SK-N-SH treated with all-trans-retinoic acid at 6 μM for 48 hours (cell line): Measurements from ENCODE around the gene HES3.

Source experiments
- ATAC-seq: fragments of 200-7000 bp; cut with Tn5 transposase; 3 replicates; pipeline ENCODE4 v1.9.1; 2020; ENCODE audit warnings: mild to moderate bottlenecking, moderate library complexity
- ARNTL ChIP-seq: fragments of 450-650 bp; formaldehyde crosslinking; IDR thresholded peaks from 2 replicates; pipeline ENCODE4 v1.5.0; 2020; ENCODE audit warnings: low read depth, mild to moderate bottlenecking, moderate library complexity, borderline replicate concordance
- BACH2 ChIP-seq: fragments of 250-450 bp; sonication (Bioruptor Pico); IDR thresholded peaks from 2 replicates; pipeline ENCODE4 v1.9.0; 2021; ENCODE audit warnings: mild to moderate bottlenecking, borderline replicate concordance
- CREB5 ChIP-seq: fragments of 250-450 bp; sonication (Bioruptor Pico); IDR thresholded peaks from 2 replicates; pipeline ENCODE4 v1.5.1; 2020; ENCODE audit warnings: low read depth, mild to moderate bottlenecking, moderate library complexity
- CSDC2 ChIP-seq: fragments of 250-450 bp; sonication (Bioruptor Pico); IDR thresholded peaks from 2 replicates; pipeline ENCODE4 v1.5.0; 2020; ENCODE audit warnings: mild to moderate bottlenecking, moderate library complexity
- ESRRG ChIP-seq: fragments of 250-450 bp; sonication (Bioruptor Pico); IDR thresholded peaks from 2 replicates; pipeline ENCODE4 v1.6.1; 2021; ENCODE audit warnings: mild to moderate bottlenecking
- GLIS3 ChIP-seq: fragments of 250-450 bp; sonication (Bioruptor Pico); IDR thresholded peaks from 2 replicates; pipeline ENCODE4 v1.5.0; 2020; ENCODE audit warnings: mild to moderate bottlenecking, moderate library complexity
- OSR1 ChIP-seq: fragments of 250-450 bp; sonication (Bioruptor Pico); IDR thresholded peaks from 2 replicates; pipeline ENCODE4 v1.8.0; 2022; ENCODE audit warnings: moderate library complexity, mild to moderate bottlenecking, inconsistent platforms
- POU6F1 ChIP-seq: fragments of 250-450 bp; sonication (Bioruptor Pico); IDR thresholded peaks from 2 replicates; pipeline ENCODE4 v1.8.0; 2021; ENCODE audit warnings: low read depth, mild to moderate bottlenecking, moderate library complexity, borderline replicate concordance
- RARB ChIP-seq: fragments of 250-450 bp; sonication (Bioruptor Pico); IDR thresholded peaks from 2 replicates; pipeline ENCODE4 v1.8.0; 2021; ENCODE audit warnings: mild to moderate bottlenecking, moderate library complexity
- SNAI2 ChIP-seq: fragments of 250-450 bp; sonication (Bioruptor Pico); IDR thresholded peaks from 2 replicates; pipeline ENCODE4 v1.5.0; 2020; ENCODE audit warnings: mild to moderate bottlenecking, moderate library complexity
- TCF4 ChIP-seq: fragments of 250-450 bp; sonication (Bioruptor Pico); IDR thresholded peaks from 2 replicates; pipeline ENCODE4 v1.8.0; 2021; ENCODE audit warnings: mild to moderate bottlenecking, moderate library complexity, borderline replicate concordance
- ZFP3 ChIP-seq: fragments of 250-450 bp; sonication (Bioruptor Pico); IDR thresholded peaks from 2 replicates; pipeline ENCODE4 v1.5.0; 2020; ENCODE audit warnings: mild to moderate bottlenecking, moderate library complexity
- ZFP30 ChIP-seq: fragments of 450-650 bp; formaldehyde crosslinking; IDR thresholded peaks from 2 replicates; pipeline ENCODE4 v1.5.0; 2022; ENCODE audit warnings: mild to moderate bottlenecking, moderate library complexity
- ZNF565 ChIP-seq: fragments of 450-650 bp; formaldehyde crosslinking; conservative IDR thresholded peaks from 2 replicates; pipeline ENCODE4 v1.5.0; 2020; ENCODE audit warnings: low read depth, mild to moderate bottlenecking, moderate library complexity
- ZNF8 ChIP-seq: fragments of 450-650 bp; formaldehyde crosslinking; IDR thresholded peaks from 2 replicates; pipeline ENCODE4 v1.5.0; 2020; ENCODE audit warnings: mild to moderate bottlenecking, moderate library complexity
- TF ChIP-seq, protein P1 (sequence below): fragments of 250-450 bp; sonication (Bioruptor Pico); IDR thresholded peaks from 2 replicates; pipeline ENCODE4 v1.5.1; 2021; ENCODE audit warnings: mild to moderate bottlenecking, moderate library complexity

The HES3 gene

GRCh38 chr1:6207921-6208320 lies 36.1 kb upstream of the HES3 start (continued):
- no peak for TF ChIP-seq ARNTL (CRISPR knock-in tag)
- TF ChIP-seq ESRRG (CRISPR knock-in tag), result no peak
- no peak for TF ChIP-seq CSDC2 (CRISPR knock-in tag)
- TF ChIP-seq BACH2, result no peak
- TF ChIP-seq, all 23 proteins: peak for 0

DNA sequence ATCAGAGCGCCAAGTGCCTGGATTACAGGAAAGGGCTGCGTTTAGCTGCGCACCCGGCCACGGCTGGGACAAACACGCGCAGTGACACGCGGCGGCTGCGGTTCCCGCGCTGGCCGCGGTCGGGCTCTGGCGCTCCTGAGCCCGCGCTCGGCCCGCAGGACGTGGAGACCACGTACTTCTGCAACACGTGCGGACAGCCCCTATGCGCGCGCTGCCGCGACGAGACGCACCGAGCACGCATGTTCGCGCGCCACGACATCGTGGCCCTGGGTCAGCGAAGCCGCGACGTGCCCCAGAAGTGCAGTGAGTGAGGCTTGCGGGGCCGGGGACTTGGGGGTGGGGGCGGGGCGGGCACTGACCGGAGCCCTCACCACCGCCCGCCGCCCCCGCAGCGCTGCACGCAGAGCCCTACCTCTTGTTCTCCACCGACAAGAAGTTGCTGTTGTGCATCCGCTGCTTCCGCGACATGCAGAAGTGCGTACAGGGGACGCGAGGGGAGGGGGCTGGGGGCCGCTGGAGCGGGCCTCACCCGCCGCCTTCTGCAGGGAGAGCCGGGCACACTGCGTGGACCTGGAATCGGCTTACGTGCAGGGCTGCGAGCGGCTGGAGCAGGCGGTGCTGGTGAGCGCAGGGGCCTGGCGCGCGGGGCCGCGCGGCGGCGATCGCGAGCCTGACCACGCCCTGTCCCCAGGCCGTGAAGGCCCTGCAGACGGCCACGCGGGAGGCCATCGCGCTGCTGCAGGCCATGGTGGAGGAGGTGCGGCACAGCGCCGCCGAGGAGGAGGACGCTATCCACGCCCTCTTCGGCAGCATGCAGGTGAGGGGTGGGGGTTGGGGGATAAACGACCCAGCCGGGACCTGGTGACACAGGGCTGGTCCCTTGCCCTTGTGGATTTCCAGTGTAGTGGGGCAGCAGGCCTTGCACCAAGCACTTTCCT lies 35.0 kb upstream of the HES3 start:
- peak; percentile 95 for ATAC-seq
- TF ChIP-seq ARNTL (CRISPR knock-in tag), result 0 out of 2 replicates have a peak, but pooled peaks have one; percentile 22
- no peak for TF ChIP-seq CREB5

DNA sequence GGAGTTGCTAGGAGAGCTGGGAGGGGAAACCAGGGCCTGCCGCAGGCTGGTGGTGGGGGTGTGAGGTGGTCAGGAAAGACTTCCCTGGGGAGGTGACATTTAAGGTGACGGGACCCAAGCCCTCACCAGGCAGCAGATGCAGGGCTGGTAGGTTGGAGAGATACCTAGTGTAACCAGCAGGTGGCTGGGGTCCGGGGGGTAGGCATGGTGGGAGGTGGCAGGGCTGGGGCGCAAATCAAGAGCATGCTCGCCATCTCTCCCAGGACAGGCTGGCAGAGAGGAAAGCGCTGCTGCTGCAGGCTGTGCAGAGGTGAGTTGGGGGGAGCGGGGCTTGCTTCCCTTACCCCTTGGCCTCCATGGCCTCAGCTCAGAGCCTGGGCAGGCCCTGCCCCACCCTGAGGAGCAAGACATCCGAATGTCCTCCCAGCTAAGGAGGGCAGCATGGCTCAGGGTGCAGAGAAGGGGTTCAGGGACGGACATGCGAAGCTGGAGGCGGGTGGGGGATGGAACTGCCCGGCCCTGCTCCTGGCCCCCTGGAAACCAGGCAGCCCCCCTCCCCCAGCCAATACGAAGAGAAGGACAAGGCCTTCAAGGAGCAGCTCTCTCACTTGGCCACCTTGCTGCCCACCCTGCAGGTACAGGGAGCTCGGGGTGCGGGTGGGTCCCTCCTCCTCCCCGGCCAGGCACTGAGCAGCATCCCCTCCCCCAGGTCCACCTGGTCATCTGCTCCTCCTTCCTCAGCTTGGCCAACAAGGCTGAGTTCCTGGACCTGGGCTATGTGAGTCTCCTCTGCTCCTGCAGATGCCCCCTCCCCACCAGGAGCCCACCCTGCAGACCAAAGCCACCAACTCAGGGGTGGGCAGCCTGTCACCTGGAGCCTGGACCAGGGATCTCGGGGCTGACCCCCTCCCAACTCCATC lies 34.1 kb upstream of the HES3 start:
- TF ChIP-seq ARNTL (CRISPR knock-in tag) (no peak), CREB5 (no peak), ZNF565 (CRISPR knock-in tag) (no peak), TCF4 (CRISPR knock-in tag) (no peak), SNAI2 (no peak), ZFP30 (CRISPR knock-in tag) (no peak)
- ATAC-seq, result peak; percentile 35

DNA sequence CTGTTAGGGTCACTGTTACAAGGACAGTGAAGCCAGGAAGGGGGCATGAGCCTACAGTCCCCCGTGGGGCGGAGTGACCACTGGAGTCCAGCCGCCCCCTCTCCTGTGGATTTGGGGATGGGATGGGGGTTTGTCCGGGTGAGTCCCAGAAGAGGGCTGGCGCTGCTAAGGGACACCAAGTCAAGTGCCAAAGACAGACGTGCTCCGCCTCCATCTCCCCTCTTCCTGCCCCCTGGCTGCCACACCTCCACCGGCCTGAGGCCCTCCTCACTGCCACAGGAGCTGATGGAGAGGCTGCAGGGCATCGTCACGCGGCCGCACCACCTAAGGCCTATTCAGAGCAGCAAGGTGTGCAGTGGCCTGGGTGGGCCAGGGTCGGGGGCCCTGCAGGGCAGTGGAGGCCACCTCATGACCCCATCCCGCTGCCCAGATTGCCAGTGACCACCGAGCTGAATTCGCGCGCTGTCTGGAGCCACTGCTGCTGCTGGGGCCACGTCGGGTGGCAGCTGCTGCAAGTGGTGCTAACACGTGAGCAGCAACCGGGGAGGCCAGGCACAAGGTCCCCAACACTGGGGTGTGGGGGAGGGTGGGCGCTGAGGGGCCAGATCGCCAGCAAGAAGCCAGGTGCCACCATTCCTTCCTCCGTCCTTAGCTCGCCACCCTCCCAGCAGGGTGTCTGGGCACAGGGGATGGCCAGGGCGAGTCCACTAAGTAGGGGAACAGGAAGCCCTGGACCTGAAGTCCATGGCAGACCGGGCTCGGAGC lies 33.2 kb upstream of the HES3 start:
- TF ChIP-seq ZFP3 (CRISPR knock-in tag) (no peak), CREB5 (no peak)
- ATAC-seq, result no peak

DNA sequence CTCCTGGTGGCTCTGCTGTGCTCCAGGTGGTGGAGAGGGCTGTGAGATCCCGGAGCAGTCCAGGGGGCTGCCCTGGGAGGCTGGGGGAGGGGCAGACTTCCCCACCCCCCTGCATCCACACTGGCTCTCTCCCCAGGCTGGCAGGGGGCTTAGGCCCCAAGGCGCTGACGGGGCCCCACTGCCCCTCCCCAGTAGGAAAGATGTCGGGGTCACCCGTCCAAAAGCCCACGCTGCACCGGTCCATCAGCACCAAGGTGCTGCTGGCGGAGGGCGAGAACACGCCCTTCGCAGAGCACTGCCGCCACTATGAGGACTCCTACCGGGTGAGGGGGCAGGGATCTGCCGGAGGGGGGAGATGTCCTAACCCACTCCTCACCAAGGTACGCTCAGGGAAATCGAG lies 32.2 kb upstream of the HES3 start:
- TF ChIP-seq ZNF8 (no peak), POU6F1 (no peak), RARB (no peak), ESRRG (CRISPR knock-in tag) (no peak), OSR1 (CRISPR knock-in tag) (no peak), GLIS3 (CRISPR knock-in tag) (no peak)
- TF ChIP-seq, protein P1, sequence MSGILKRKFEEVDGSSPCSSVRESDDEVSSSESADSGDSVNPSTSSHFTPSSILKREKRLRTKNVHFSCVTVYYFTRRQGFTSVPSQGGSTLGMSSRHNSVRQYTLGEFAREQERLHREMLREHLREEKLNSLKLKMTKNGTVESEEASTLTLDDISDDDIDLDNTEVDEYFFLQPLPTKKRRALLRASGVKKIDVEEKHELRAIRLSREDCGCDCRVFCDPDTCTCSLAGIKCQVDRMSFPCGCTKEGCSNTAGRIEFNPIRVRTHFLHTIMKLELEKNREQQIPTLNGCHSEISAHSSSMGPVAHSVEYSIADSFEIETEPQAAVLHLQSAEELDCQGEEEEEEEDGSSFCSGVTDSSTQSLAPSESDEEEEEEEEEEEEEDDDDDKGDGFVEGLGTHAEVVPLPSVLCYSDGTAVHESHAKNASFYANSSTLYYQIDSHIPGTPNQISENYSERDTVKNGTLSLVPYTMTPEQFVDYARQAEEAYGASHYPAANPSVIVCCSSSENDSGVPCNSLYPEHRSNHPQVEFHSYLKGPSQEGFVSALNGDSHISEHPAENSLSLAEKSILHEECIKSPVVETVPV (CRISPR knock-in tag), result no peak
- ATAC-seq, result no peak
